ENCODE results near the gene DDX46. TPM values are rescaled to one million over a fixed set of nuclear protein-coding genes. Genes with fewer than 3 reads are reported as not detected.

The DDX46 gene
- total RNA-seq, 1 experiment from 2014 or later, result 76.5 TPM

DNA sequence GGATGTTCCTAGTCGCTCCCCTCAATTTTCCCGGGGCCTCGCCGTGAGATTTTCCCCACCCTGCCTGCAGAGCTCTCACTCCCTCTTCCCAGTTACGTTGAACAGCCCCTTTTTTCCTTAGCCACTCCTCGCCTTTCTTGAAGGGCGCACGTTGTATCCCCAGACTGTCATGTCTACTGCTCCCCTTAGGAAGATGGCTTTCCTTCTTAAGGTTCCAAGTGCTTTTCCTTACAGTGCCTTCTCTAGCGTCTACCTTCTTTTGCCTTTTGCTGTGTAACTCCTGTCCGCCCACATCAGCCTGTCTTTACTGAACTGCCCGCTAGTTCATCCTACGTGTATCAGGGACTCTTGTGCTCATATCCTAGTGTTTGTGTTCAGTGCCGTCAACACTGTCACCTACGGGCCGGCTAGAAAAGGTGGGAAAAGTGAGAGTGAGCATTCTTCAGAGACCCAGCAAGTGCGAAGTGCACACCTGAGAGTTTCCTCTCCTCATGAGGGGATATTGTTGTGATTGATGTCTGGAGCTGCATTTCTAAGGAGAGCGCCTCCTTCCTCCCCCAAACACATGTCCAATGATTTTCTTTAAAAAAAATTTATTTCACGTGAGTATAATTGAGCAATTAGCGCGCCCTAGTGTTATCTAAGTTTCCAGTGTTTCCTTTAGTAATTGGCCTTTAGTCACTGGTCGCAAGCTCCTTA, 19.5 kb upstream of the DDX46 start:
- ChIA-PET POLR2A (ENCODE audit: unreplicated experiment) (no interaction called here), CTCF (interaction anchor here (0.6 to 1.0 kb wide), 6 partner anchors 19 to 435 kb away, joined by 3 to 8 read pairs (median 4); partner anchors contain the start of gene DDX46)
- BruUV-seq (replicated peaks), result TSS peak; percentile 45
- H3F3A ChIP-seq (ENCODE audit: insufficient read depth, low read depth), result 0 out of 2 replicates have a peak, but pooled peaks cover 10% of the 10 kb centered on the region
- TF ChIP-seq EZH2 (IDR thresholded peaks at IDR 0.05; ENCODE audit: low read depth) (no peak), CTCF (conservative IDR thresholded peaks at IDR 0.05) (peak; percentile 40; the same call in 1 of the 2 replicates)
- peak overlapping the region; percentile 95 for H2AFZ ChIP-seq
- H3K4me1 ChIP-seq (replicated peaks; ENCODE audit: insufficient read depth), result peaks cover 14% of the 10 kb centered on the region
- peak overlapping the region; percentile 82 for H3K4me2 ChIP-seq
- peak overlapping the region; percentile 38 for H3K27ac ChIP-seq
- no peaks in the 10 kb centered on the region for H3K9me3 ChIP-seq (ENCODE audit: insufficient read depth, low read depth)
- H3K9me2 ChIP-seq (ENCODE audit: insufficient read depth), result no peaks in the 10 kb centered on the region
- peak overlapping the region; percentile 72 for H3K4me3 ChIP-seq
- peaks cover 36% of the 10 kb centered on the region for H3K79me2 ChIP-seq (ENCODE audit: low read depth)
- DNase-seq, result peak; percentile 40 to 63
- no peaks in the 10 kb centered on the region for H3K27me3 ChIP-seq (ENCODE audit: insufficient read depth, low read depth)
- H3K36me3 ChIP-seq (ENCODE audit: low read depth), result 0 out of 2 replicates have a peak, but pooled peaks cover 10% of the 10 kb centered on the region
- intact Hi-C loops (cut with micrococcal nuclease; ENCODE audit: unreplicated experiment), result loop anchor here (1.0 to 5.0 kb wide), 7 partner anchors 152 to 562 kb away; partner anchors contain the start of genes JADE2, PCBD2, SKP1 and UBE2B
- no peaks in the 10 kb centered on the region for H4K20me1 ChIP-seq (ENCODE audit: insufficient read depth)

GRCh38 chr5:134741052-134741451, 17.5 kb upstream of the DDX46 start:
- BruUV-seq (replicated peaks), result no TSS peak
- Histone ChIP-seq H3K9me2 (ENCODE audit: insufficient read depth) (no peaks in the 10 kb centered on the region), H3K27me3 (ENCODE audit: insufficient read depth, low read depth) (no peaks in the 10 kb centered on the region), H3K9me3 (ENCODE audit: insufficient read depth, low read depth) (no peaks in the 10 kb centered on the region), H3K4me1 (replicated peaks; ENCODE audit: insufficient read depth) (peaks cover 14% of the 10 kb centered on the region), H3K36me3 (ENCODE audit: low read depth) (0 out of 2 replicates have a peak, but pooled peaks cover 10% of the 10 kb centered on the region), H3F3A (ENCODE audit: insufficient read depth, low read depth) (0 out of 2 replicates have a peak, but pooled peaks cover 10% of the 10 kb centered on the region), H4K20me1 (ENCODE audit: insufficient read depth) (no peaks in the 10 kb centered on the region), H3K27ac (no peak overlapping the region), H3K79me2 (ENCODE audit: low read depth) (peaks cover 36% of the 10 kb centered on the region), H3K4me3 (no peak overlapping the region), H3K4me2 (no peak overlapping the region), H2AFZ (no peak overlapping the region)
- intact Hi-C loops (cut with micrococcal nuclease; ENCODE audit: unreplicated experiment), result no loop called here
- TF ChIP-seq CTCF (conservative IDR thresholded peaks at IDR 0.05) (no peak), EZH2 (IDR thresholded peaks at IDR 0.05; ENCODE audit: low read depth) (no peak)
- ChIA-PET POLR2A (ENCODE audit: unreplicated experiment) (no interaction called here), CTCF (no interaction called here)
- no peak for DNase-seq

- intact Hi-C loops (cut with micrococcal nuclease; ENCODE audit: unreplicated experiment), result no loop called here
- ChIA-PET POLR2A (ENCODE audit: unreplicated experiment) (no interaction called here), CTCF (no interaction called here)
- peaks cover 36% of the 10 kb centered on the region for H3K79me2 ChIP-seq (ENCODE audit: low read depth)
- H3K4me3 ChIP-seq, result no peak overlapping the region
- 0 out of 2 replicates have a peak, but pooled peaks cover 10% of the 10 kb centered on the region for H3K36me3 ChIP-seq (ENCODE audit: low read depth)
- H3K4me2 ChIP-seq, result no peak overlapping the region
- 0 out of 2 replicates have a peak, but pooled peaks cover 10% of the 10 kb centered on the region for H3F3A ChIP-seq (ENCODE audit: insufficient read depth, low read depth)
- no peak overlapping the region for H3K27ac ChIP-seq
- no peaks in the 10 kb centered on the region for H3K9me2 ChIP-seq (ENCODE audit: insufficient read depth)
- H3K9me3 ChIP-seq (ENCODE audit: insufficient read depth, low read depth), result no peaks in the 10 kb centered on the region
- no peak overlapping the region for H2AFZ ChIP-seq
- TF ChIP-seq CTCF (conservative IDR thresholded peaks at IDR 0.05), result no peak
- no peak for TF ChIP-seq EZH2 (IDR thresholded peaks at IDR 0.05; ENCODE audit: low read depth)
- H3K27me3 ChIP-seq (ENCODE audit: insufficient read depth, low read depth), result no peaks in the 10 kb centered on the region
- no peak for DNase-seq
- H4K20me1 ChIP-seq (ENCODE audit: insufficient read depth), result no peaks in the 10 kb centered on the region
- BruUV-seq (replicated peaks), result no TSS peak
- peaks cover 14% of the 10 kb centered on the region for H3K4me1 ChIP-seq (replicated peaks; ENCODE audit: insufficient read depth)
These were observed 16.4 kb upstream of the DDX46 start for GRCh38 chr5:134742134-134742533.
